GM18517 (cell line): ENCODE measurements around the gene C11orf42.
A peak's percentile ranks its signal among the peaks of the same experiment; 100 is the strongest.

Experiments
- ATAC-seq: cut with Tn5 transposase; IDR thresholded peaks from one replicate; pipeline ENCODE4 v1.9.1; 2021; ENCODE audit warnings: mild to moderate bottlenecking, moderate library complexity; ENCODE audit not compliant: unreplicated experiment

C11orf42 gene

GRCh38 chr11:6205366-6205765 lies at the start of gene C11orf42:
C11orf42 (plus strand) TSS chr11:6205557; CDS start chr11:6205616, 59 bp downstream.
- no peak for ATAC-seq

GRCh38 chr11:6156628-6157359 lies 48.6 kb upstream of the C11orf42 start:
- ATAC-seq, result no peak

DNA sequence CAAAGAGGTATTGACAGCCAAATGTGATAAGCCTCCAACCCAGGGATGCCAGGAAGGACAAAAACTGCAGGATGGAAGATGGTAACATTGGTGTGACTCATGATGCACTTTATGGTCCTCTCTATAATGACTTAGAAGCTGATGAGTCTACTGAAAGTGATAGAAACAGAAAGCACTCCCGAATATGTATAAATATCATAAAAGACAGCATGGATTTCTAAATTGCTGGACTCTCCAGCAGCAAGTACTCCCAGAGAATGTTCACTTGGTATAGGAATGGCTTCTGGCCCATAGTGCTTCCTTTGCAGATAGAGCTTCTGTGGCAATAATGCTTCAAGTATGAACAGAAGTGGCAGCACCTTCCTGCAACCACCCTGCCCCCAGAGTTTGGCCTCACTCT lies 35.1 kb upstream of the C11orf42 start, which contains the start of gene OR52B2:
OR52B2 (minus strand) TSS at position 101 of the 400 bp plus-strand sequence; CDS start at position 101, 0 bp downstream.
- no peak for ATAC-seq

- ATAC-seq, result no peak
Measured at GRCh38 chr11:6175440-6175839, 29.9 kb upstream of the C11orf42 start.

DNA sequence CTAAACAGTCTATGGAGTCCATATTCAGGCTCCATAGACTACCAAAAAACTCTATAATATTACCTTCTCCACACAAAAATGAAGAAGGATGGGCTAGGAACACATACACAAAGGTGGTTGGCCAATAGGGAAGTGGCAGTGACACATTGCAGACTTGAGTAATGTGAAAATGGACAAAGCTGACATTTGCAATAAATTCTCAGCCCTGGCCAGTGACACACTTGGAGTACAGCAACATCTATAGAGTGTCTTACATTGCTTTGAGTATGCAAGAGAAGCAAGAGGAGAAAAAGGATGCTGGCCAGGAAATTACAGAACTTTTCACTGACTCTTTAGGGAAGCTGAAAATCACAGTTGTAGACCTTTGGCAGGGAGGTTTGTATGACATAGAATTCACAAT lies 13.6 kb upstream of the C11orf42 start:
- ATAC-seq, result no peak

- no peak for ATAC-seq
Measured at GRCh38 chr11:6194065-6194581, 11.2 kb upstream of the C11orf42 start.

GRCh38 chr11:6196396-6196795 lies 9.0 kb upstream of the C11orf42 start:
- ATAC-seq, result no peak

- no peak for ATAC-seq
Measured at GRCh38 chr11:6197466-6198200, 7.7 kb upstream of the C11orf42 start.

DNA sequence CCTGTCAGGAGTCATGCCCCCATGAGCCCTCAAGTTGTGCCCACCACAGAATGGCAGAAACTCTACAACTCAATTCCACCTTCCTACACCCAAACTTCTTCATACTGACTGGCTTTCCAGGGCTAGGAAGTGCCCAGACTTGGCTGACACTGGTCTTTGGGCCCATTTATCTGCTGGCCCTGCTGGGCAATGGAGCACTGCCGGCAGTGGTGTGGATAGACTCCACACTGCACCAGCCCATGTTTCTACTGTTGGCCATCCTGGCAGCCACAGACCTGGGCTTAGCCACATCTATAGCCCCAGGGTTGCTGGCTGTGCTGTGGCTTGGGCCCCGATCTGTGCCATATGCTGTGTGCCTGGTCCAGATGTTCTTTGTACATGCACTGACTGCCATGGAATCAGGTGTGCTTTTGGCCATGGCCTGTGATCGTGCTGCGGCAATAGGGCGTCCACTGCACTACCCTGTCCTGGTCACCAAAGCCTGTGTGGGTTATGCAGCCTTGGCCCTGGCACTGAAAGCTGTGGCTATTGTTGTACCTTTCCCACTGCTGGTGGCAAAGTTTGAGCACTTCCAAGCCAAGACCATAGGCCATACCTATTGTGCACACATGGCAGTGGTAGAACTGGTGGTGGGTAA lies 6.1 kb upstream of the C11orf42 start, which contains the start of gene OR52W1:
OR52W1 (plus strand) TSS at position 51 of the 637 bp plus-strand sequence; CDS start at position 51, 0 bp downstream.
- no peak for ATAC-seq

DNA sequence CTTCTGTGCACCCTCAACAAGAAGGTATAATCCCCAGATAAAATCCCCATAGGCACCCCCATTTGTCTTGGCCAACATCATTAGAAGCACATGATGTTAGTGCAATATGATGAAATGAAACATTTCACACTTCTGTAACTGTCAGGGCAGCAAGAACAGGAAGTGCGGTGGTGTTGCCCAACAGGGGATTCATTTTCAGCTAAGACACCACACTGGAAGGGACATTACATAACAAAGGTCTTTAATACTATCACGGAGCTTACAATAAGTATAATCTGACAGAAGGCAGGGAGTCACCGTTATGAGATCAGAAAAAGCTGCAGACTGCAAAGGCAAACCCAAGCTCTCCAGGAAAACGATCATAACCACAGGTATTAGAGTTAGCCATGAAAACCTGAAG lies 4.4 kb upstream of the C11orf42 start:
- ATAC-seq, result no peak

DNA sequence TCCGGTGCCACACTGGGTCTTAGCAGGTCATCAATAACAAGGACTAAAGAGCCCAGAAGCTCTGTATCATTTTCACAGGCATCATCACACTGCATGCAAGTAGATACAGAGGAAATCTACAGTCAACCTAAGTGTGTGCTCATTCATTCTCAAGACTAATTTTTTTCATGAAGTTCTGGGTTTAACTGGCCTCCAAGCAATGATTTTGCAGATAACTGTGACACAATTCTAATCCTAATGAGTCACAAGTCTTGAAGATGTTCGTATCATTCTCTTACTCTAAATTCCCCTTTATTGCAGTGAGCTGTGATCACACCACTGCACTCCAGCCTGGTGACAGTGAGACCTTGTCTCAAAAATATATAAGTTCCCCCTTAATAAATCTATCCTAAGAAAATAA lies 3.9 kb upstream of the C11orf42 start:
- no peak for ATAC-seq

GRCh38 chr11:6202041-6202440 lies 3.3 kb upstream of the C11orf42 start:
- ATAC-seq, result no peak

DNA sequence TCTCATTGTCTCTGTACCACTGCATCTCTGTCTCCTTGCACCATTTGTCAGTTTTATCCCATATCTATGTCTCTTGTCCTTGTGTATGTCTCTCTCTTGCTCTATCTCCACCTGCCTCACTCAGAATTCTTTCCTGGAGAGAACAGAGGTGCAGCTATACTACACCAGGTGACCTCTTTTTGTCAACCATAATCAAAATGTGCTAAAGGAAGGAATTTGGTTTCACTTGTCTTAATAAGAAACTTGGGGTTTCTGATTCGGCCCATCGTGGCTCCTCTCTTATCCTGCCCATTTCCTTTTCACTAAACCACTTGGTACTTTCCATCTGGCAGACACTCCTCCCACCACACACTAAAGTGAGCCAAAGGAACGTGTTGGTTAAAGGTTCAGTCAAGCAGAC lies 2.0 kb upstream of the C11orf42 start:
- ATAC-seq, result peak; percentile 69

DNA sequence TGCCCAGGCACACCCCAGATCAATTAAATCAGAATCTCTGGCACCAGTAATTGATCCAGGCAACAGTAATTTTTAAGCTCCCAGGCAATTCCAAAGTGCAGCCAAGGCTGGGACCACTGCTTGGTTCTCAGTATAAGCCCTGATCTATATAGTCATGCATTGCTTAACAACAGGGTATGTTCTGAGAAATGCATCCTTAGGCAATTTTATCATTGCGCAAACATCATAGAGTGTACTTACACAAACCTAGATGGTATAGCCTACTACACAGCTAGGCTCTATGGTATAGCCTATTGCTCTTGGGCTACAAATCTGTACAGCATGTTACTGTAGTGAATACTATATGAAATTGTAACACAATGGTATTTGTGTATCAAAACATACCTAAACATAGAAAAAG lies 651 bp upstream of the C11orf42 start:
- no peak for ATAC-seq

- ATAC-seq, result no peak
Measured at GRCh38 chr11:6206456-6207180, 1.3 kb downstream of the C11orf42 start.

DNA sequence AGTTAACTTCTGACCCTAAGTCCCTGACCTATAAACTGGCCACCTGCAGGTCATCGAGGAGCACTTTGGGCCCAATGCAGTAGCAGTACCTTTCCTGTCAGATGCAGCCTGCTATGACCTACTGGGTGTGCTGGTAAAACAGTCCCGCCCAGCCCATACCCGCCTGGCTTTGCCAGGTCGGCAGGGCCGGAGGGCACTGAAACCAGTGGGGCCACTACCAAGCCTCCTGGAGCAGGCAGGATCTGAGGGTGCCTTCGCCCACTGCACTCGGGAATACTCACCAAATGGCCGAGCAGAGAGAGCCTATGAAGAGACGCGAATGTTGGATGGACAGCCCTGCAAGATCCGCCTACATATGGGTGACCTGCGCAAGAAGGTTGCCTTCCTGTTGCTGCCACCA lies 4.4 kb downstream of the C11orf42 start:
- ATAC-seq, result no peak

DNA sequence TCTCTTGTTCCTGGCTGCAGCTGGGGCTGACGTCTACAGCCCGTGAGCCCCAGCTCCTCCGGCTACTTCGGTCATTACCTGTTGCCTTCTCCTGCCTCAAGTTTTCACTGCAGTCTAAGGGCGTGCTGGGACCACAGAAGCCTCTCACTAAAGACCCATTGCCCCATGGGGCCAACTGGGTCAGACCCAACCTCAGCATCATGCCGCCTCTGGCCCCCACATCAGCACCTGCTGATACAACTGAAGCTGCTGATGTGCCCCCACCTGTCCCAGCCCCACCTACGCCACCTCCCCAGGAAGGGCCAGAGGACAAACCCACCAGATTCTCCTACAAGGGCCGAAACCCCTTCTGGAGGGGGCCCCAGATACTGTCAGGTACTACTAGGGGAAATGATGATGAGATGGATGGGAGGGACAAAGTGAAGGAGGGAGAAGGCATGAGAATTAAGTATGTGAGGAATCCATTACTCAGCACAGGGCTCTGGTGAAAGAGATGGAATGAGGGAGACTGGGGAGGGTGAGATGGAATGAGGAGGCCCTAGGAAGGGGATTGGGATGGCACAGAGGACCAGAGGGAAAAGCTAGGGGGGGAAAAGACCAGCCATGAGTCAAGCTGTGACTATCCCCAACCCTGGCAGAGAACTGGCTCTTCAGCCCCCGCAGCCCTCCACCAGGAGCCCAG lies 5.1 kb downstream of the C11orf42 start:
- ATAC-seq, result no peak

DNA sequence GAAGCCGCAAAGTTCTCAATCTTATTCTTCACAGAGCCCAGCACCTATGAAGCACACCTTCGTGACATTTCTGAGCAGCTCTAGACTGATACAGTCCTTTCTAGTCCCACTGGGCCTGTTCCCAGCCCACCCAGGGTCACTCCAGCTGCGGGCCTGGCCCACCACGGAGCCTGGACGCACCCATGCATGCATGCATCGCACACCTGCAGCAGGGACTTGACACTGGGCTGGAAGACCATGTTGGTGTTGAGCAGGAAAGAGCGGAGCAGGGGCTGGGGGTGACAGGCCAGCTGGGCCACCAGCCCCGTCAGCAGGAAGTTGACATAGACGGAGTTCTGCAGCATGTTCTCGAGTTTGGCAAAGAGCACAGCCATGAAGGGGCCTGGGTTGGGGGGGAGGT lies 9.2 kb downstream of the C11orf42 start:
- ATAC-seq, result no peak

DNA sequence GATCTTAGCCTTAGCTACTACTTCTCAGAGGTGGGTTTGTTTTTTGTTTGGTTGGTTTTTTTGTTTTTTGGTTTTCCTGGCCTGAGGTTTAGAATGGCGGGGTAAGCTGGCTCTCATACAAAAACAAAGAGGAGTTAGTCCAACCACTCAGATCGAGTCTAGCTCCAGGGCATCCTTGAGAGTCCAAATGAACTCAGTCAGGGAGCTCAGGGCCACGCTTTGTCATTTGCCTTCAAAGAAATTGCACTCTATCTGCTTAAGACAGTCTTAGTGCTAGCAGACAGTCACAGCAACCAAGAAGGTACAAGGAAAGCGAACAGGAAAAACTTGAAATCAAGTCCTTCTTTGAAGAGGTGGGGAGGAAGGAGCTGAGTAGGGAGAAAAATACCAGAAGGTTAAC lies 11.1 kb downstream of the C11orf42 start:
- no peak for ATAC-seq

GRCh38 chr11:6217722-6218121 lies 12.4 kb downstream of the C11orf42 start:
- ATAC-seq, result no peak
